Measurements from ENCODE around the gene MCAM.

MCAM gene

GRCh38 chr11:119316729-119317591 lies at the start of gene MCAM:
MCAM (minus strand) TSS chr11:119317130; CDS start chr11:119317101, 29 bp downstream.
- peak; percentile 81 for DNase-seq

GRCh38 chr11:119365071-119365591 lies 48.2 kb upstream of the MCAM start:
- peak; percentile 29 for DNase-seq

GRCh38 chr11:119363851-119364590 lies 47.1 kb upstream of the MCAM start:
- peak; percentile 63 for DNase-seq

- DNase-seq = peak; percentile 18
Measured at GRCh38 chr11:119363081-119363850, 46.3 kb upstream of the MCAM start.

- DNase-seq = no peak
Measured at GRCh38 chr11:119362741-119363080, 45.8 kb upstream of the MCAM start.

GRCh38 chr11:119361941-119362725 lies 45.2 kb upstream of the MCAM start:
- peak; percentile 15 for DNase-seq

- peak; percentile 63 for DNase-seq
Measured at GRCh38 chr11:119361056-119361787, 44.3 kb upstream of the MCAM start.

GRCh38 chr11:119359365-119360214 lies 42.7 kb upstream of the MCAM start:
- DNase-seq = no peak

GRCh38 chr11:119357074-119357473 lies 40.1 kb upstream of the MCAM start:
- DNase-seq = no peak

GRCh38 chr11:119356349-119357031 lies 39.6 kb upstream of the MCAM start:
- peak; percentile 89 for DNase-seq

- no peak for DNase-seq
Measured at GRCh38 chr11:119355091-119355843, 38.3 kb upstream of the MCAM start.

GRCh38 chr11:119352857-119353260 lies 35.9 kb upstream of the MCAM start:
- DNase-seq = peak; percentile 57

- no peak for DNase-seq
Measured at GRCh38 chr11:119351232-119351631, 34.3 kb upstream of the MCAM start.

GRCh38 chr11:119350302-119350701 lies 33.4 kb upstream of the MCAM start:
- DNase-seq = no peak

- peak; percentile 39 for DNase-seq
Measured at GRCh38 chr11:119347940-119348605, 31.1 kb upstream of the MCAM start.

GRCh38 chr11:119347242-119347641 lies 30.3 kb upstream of the MCAM start:
- peak; percentile 18 for DNase-seq

- no peak for DNase-seq
Measured at GRCh38 chr11:119346605-119347004, 29.7 kb upstream of the MCAM start, which contains the start of gene MFRP. MFRP (minus strand) TSS chr11:119346705; CDS start chr11:119346513, 192 bp downstream.

- peak; percentile 14 for DNase-seq
Measured at GRCh38 chr11:119345685-119346084, 28.8 kb upstream of the MCAM start.

Data from right hindlimb (tissue), 1 donor.